Astrocyte of the cerebellum (primary cell): Measurements from ENCODE around the gene UACA.

Experiments used
- DNase-seq: peaks from one replicate; pipeline ENCODE4 v3.0.0-alpha.2; 2011; ENCODE audit warnings: low read depth
- H3K4me3 ChIP-seq: 2 replicates; pipeline ENCODE4 v1.5.1; 2011; ENCODE audit warnings: mild to moderate bottlenecking, low read depth, low read length, moderate library complexity
- in situ Hi-C: cut with HindIII; loops from 2 replicates; pipeline ENCODE4 v1.10.0; 2017; ENCODE audit warnings: low sequenced_read_pairs
- TF ChIP-seq, protein P1 (sequence below): IDR thresholded peaks from 2 replicates; pipeline ENCODE4 v1.5.1; 2012; ENCODE audit warnings: low read length, low read depth, moderate library complexity, mild to moderate bottlenecking; ENCODE audit errors: missing control alignments

UACA gene

DNA sequence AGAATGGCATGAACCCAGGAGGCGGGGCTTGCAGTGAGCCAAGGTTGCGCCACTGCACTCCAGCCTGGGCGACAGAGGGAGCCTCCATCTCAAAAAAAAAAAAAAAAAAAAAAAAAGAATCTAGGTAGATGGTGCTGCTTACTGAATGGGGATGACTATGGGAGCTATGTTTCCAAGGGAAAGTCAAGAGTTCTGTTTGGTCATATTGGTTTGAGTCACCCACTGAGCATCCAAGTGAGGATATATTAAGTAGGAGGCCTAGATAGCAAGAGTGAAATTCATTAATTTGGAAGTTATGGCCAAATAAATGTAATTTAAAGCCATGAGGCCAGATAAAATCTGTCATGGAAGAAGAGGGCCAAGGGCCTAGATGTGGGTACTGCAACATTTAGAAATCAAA, 9.0 kb upstream of the UACA start:
- no peak for DNase-seq
- in situ Hi-C loops = no loop called here
- TF ChIP-seq, protein P1, sequence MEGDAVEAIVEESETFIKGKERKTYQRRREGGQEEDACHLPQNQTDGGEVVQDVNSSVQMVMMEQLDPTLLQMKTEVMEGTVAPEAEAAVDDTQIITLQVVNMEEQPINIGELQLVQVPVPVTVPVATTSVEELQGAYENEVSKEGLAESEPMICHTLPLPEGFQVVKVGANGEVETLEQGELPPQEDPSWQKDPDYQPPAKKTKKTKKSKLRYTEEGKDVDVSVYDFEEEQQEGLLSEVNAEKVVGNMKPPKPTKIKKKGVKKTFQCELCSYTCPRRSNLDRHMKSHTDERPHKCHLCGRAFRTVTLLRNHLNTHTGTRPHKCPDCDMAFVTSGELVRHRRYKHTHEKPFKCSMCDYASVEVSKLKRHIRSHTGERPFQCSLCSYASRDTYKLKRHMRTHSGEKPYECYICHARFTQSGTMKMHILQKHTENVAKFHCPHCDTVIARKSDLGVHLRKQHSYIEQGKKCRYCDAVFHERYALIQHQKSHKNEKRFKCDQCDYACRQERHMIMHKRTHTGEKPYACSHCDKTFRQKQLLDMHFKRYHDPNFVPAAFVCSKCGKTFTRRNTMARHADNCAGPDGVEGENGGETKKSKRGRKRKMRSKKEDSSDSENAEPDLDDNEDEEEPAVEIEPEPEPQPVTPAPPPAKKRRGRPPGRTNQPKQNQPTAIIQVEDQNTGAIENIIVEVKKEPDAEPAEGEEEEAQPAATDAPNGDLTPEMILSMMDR = no peak
- no peak overlapping the region for H3K4me3 ChIP-seq

DNA sequence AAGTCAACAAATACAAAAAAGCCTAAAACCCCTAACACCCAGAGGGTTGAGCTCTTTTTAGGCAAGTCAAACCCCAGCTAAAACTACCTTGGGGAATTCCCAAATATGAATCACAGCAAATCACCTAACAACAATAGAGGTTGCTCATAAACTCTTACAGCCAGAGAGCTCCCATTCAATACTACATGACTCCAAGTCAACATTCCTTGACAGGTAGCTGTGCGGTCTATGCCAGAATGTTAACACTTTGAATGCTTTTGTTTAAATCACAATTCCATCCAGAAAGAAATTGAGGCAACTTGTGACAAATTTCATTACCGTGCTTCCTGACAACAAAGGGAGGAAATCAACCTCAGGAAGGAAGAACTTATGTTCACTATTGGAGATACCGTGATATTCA, 7.5 kb upstream of the UACA start:
- in situ Hi-C loops = no loop called here
- no peak overlapping the region for H3K4me3 ChIP-seq
- no peak for DNase-seq
- TF ChIP-seq, protein P1 = no peak

DNA sequence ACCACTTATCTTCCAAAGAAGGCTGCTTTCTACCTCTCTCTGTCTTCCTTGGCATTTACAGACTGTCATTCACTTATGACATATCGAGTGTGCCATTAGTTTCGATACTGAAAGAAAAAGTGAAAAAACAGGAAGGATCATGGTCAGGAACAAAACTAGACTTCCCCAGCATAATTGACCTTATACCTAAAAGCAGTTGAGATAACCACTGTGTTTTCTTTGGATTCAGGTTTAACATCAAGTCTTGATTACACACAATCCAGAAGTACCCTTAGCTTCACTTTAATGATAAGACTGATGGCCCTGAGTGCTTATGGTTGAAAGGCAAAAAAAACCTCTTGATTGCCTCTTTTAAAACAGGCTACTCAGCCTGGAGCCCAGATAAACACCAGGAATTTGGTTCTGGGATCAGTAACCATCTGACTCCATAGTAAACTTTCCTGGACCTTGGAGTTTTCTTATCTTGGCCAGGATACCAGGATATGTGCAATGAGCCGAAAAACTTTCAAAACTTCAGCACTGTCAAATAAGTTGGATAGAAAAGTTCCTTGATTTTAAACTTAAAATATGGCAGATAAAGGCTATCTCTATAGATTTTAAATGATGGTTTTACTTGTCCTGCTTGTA, 5.0 kb upstream of the UACA start:
- no peak for DNase-seq
- H3K4me3 ChIP-seq = no peak overlapping the region
- in situ Hi-C loops = no loop called here
- TF ChIP-seq, protein P1 = no peak

DNA sequence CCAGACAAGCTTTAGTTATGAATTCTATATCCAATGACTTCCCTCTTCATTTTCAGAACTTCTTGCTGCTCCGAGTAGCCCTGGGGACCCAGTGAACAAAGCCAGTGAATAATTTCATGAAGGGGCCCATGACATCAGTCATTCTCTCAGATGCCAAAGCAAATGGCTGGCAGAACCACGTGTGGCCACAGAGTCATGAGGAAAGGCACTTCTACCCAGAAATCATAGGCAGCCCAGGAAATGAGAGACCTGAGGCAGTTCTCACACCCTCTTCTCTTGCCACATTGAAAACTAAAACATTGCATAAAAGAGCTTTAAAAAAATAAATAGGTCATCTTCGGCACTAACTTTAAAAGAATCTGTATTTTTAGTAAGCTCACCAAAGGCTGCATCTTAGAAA, 4.3 kb upstream of the UACA start:
- in situ Hi-C loops = no loop called here

DNA sequence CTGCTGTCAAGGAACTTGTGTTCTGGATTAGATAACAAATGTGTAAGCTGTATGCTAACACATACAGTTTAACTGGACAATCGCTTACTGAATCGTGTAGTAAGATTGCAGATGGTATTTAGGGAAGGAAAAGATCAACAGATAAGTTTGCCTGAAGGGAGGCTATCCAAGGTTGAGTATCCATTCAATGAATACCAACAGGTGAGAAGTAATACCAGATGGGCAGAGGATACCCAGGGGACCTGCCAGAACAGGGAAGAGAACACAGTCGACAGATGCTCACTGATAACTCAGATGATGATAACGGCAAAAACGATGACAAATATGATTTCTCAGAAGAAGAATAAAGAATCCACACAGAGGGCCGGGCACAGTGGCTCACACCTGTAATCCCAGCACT, 3.2 kb upstream of the UACA start:
- no peak overlapping the region for H3K4me3 ChIP-seq
- no peak for DNase-seq
- TF ChIP-seq, protein P1 = no peak
- in situ Hi-C loops = no loop called here

More for the DNA sequence above, 4.3 kb upstream of the UACA start:
- no peak for DNase-seq
- TF ChIP-seq, protein P1 = no peak
- no peak overlapping the region for H3K4me3 ChIP-seq

DNA sequence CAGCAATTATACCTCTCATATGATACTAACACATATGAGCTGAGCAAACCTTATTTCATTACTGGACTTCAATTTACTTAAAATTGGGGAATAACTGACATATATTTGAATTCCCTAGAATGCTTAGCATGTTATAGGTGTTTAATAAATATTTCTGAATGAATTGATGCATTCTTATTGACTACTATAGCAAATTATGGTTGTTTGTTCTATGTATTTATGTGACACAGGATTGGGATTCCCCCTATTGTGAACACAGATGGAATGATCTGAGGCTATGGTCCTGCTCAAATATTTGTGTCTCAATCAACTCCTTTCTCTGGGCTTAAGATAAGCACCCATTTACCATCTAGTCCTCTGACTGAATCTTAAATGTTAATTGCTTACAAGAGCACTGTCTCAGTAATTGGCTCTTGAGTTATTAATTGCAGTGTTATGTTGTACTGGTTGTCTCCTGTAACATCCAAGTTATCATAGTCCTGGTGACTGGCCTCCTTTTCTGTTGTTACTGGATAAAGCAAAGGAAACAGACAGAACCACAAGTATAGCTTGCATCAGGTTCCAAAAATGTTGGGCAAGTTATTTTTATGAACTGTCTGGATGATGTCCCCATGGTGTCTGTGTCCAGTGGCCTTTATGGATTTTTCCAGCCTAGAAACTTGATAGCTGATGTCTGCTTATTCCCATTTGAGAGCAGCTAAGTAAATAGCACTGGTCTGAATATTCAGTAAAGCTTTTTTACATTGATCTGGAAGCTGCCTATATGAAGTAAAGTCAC, 2.3 kb upstream of the UACA start:
- in situ Hi-C loops = no loop called here
- TF ChIP-seq, protein P1 = no peak
- H3K4me3 ChIP-seq = no peak overlapping the region
- DNase-seq = no peak
